Stimulated activated CD4-positive, alpha-beta T cell treated with anti-CD3 and anti-CD28 coated beads, Interleukin-15, amount 100 ng/mL, for 1 hour (primary cell): ENCODE data around the gene MGAT4A.

Source experiments
- DNase-seq, 2 donors: peaks; one replicate each; pipeline ENCODE4 v3.0.0-alpha.2; 2020; ENCODE audit warnings: low read depth in 1 of 2, low spot score in 1 of 2

Gene MGAT4A

DNA sequence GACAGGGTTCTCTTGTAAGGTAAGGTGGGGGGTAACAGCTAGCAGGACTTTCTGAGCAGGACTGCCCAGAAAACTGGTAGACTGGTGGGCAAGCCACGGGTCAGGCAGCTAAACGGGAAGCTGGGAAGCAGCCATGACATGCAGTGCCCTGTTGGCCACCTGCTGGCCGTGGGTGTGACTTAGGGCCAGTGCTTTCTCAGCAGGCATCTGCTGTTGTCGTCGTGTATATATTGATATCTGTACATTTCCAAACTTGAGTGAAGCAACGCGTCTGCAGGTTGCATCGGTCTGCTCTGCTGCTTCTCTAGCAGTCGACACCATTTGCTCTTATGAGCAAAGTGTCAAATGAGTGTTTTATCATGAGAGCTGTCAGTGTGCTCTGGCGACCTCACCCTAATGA lies 153.6 kb downstream of the MGAT4A start:
- no peak for DNase-seq

DNA sequence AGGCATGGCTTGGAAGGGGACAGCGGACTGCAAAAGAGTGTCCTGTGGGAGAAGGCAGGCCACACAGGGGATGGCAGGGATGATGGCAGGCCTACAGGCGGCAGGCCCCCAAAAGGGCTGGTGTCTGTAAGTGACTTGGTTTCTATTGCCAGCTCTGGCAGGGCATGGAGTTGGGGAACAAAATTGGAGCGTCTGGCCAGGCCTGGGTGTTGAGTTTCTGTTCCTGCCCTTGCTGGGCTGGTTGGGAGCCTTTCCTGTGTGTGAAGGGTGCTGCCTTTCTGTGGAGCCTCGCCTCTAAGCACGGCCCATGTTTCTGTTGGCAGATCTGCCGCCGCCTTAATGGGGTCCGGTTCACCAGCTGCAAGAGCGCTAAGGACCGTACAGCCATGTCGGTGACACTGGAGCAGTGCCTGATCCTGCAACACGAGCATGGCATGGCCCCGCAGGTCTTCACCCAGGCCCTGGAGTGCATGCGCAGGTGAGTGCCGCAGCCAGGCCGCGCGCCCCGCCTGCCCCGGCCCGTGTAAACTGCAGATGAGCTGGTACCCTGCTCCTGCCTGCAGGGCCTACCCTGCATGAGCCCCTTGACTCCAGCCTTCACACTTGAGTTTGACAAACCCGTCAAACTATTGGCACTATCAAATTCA lies 154.1 kb downstream of the MGAT4A start:
- DNase-seq: no peak

- no peak for DNase-seq
Measured at GRCh38 chr2:98573426-98573825, 157.5 kb downstream of the MGAT4A start.

- DNase-seq: no peak
Measured at GRCh38 chr2:98572676-98573075, 158.3 kb downstream of the MGAT4A start.

DNA sequence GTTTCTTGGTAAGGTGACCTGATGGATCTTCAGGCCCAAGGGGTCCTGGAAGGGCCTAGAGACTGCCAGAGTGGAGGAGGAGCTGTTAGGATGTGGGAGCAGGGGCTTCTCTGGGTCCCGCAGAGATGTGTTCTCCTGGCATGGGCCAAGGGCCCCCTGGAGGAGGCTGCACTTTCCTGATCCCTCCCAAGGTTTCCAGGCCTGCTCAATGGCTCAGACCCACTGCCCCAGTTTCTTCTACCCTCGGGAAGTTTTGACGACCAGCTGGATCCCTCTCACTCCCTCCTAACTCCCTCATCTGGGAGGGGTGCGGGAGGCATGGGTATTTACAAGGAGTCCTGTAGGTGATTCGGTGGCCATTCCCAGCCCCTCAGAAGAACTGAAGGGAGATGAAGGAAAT lies 158.7 kb downstream of the MGAT4A start:
- DNase-seq: no peak

DNA sequence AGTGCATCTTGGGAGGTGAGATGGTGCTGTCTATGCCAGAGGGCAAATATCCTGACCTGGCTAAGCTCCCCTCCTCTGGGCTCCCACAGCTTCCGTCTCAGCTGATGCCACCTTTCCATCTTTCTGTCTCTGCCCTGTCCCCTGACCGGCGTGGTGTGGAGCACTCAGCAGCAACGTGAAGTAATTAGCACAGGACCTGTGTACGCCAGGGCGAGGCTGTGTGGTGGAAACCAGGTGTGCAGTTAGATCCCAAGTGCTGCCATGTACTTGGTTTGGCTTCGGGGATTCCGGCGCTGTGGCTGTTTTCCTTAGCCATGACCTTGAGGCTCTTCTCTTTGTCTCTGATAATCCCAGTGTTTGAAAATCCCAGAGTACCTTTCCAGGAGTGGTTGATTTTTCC lies 159.1 kb downstream of the MGAT4A start:
- no peak for DNase-seq

DNA sequence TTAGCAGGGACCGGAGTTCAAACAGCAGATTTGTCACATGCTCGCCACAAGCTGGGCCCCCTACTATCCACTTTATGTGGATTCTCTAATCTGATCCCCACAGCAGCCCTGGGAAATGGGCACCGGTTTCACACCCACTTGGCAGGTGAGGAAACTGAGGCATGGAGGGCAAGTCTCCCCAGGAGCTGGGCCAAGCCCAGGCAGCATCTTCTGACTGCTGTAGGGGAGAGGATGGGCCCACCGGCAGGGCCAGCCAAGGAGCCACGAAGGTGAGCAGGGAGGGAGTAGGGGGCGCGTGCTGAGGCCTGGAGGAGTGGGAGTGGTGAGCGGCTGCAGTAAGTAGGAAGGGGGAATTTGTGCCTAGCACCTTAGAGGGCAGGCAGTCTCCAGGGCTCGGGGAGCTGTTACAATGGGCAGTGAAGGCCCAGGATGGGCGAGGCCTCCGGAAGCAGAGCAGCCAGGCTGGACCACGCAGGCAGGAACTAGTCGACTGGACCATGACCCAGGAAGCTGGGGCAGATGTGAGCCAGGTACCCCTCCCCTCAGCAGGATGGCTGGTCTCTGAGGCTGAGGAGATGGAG lies 159.7 kb downstream of the MGAT4A start:
- DNase-seq: no peak

DNA sequence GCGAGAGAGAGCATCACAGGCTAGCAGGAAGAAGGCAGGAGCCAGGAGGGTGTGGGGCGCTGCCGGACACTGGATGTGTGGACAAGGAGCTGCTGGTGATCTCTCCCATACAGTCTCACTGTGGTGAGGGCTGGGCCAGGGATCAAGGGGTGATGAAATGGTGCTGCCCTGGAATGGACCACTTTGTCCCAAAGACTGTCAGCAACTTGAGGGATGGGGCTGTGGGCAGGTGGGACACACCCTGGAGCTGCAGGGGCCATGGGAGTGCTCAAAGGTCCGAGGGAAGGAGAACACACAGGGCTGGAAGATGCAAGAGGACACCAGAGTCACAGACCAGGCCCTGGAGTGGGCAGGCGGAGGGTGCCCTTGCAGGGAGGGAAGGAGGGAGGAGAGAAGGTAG lies 160.6 kb downstream of the MGAT4A start:
- no peak for DNase-seq

GRCh38 chr2:98569915-98570314 lies 161.0 kb downstream of the MGAT4A start:
- no peak for DNase-seq

GRCh38 chr2:98569197-98569793 lies 161.6 kb downstream of the MGAT4A start:
- peak; percentile 38 to 60 for DNase-seq
